ENCODE data around the gene APBA1.

Gene APBA1

DNA sequence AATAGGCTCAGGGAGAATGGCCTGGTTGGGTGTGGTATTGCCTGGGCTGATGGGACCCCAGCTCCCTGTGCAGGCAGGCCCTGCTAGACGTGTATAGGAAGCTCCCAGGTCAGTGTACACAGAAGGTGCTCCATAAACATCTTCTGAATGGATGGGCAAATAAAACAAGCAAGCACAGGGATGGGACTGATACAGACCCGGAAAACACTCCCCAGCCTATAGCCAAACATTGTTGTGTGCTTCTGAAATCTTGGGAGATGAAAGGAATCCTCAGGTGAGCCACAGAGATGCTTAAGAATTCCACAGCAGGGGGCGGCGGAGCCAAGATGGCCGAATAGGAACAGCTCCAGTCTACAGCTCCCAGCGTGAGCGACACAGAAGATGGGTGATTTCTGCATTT, 195.4 kb downstream of the APBA1 start:
- TF ChIP-seq, protein P1, sequence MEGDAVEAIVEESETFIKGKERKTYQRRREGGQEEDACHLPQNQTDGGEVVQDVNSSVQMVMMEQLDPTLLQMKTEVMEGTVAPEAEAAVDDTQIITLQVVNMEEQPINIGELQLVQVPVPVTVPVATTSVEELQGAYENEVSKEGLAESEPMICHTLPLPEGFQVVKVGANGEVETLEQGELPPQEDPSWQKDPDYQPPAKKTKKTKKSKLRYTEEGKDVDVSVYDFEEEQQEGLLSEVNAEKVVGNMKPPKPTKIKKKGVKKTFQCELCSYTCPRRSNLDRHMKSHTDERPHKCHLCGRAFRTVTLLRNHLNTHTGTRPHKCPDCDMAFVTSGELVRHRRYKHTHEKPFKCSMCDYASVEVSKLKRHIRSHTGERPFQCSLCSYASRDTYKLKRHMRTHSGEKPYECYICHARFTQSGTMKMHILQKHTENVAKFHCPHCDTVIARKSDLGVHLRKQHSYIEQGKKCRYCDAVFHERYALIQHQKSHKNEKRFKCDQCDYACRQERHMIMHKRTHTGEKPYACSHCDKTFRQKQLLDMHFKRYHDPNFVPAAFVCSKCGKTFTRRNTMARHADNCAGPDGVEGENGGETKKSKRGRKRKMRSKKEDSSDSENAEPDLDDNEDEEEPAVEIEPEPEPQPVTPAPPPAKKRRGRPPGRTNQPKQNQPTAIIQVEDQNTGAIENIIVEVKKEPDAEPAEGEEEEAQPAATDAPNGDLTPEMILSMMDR (IDR thresholded peaks at IDR 0.05; ENCODE audit: insufficient read depth, low read depth, low read length, missing control alignments) = no peak
- H3K4me3 ChIP-seq (ENCODE audit: low read depth, low read length) = no peak overlapping the region
- DNase-seq (ENCODE audit: low read depth) = no peak

DNA sequence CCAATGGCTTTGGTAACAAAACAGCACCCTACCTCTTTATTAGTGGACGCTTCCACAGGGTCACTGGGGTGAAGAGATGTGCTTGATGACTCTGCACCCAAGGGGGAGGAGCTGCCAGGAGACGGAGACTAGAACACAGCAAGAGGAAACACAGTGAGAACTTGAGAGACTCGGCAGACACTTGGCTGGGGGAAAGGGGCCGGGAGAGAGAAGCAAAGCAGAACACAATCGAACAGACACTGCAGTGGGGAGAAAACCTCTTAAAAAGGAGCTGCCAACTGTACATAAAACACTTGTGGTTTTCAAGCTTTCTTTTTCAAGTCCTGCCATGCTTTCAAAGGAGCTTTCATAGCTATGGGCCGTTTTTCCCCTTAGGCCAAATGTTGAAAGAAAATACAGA, 196.2 kb downstream of the APBA1 start:
- H3K4me3 ChIP-seq (ENCODE audit: low read depth, low read length) = no peak overlapping the region
- no peak for DNase-seq (ENCODE audit: low read depth)
- TF ChIP-seq, protein P1 (IDR thresholded peaks at IDR 0.05; ENCODE audit: insufficient read depth, low read depth, low read length, missing control alignments) = no peak

DNA sequence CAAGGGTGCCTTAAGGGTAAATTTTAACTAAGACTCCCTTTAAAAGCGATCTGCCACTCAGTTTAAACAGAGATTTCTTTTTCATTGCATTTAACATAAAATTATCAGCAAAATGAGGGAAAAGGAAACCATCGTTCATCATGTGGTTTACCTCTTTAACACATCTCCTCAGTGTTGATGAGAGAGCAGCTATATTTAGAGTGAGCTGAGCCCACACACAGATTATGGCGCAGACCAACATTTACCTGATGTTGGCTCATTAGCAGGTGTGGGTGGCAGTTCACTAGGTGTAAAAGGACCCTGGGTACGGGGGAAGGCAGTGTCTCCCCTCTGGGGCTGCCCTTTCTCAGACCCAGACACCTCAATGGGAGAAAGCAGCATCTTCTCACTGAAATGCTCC, 197.3 kb downstream of the APBA1 start:
- no peak overlapping the region for H3K4me3 ChIP-seq (ENCODE audit: low read depth, low read length)
- TF ChIP-seq, protein P1 (IDR thresholded peaks at IDR 0.05; ENCODE audit: insufficient read depth, low read depth, low read length, missing control alignments) = no peak
- no peak for DNase-seq (ENCODE audit: low read depth)

DNA sequence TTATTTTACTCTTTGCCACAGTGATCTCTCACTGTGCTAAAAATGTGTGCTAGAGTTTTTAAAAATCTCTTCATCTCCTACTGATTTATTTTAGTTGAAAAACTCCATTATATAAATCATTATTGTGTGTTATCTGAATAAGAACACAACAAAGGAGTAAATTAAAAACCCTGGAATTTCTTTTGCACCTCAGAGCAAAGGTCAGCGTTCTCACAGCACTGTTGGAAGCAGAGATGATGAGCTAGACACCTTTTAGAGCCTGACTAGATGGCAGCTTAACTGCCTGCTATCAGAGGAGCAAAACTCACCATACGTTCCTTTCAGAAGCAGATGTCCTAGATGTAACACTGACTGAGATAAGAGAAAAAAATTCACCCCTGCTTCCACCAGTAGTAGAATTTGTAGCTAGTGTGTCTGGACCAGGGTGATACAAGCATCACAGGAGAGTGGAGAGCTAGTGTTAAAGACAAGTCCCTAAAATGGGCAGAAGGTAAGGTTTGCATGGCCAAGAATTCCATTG, 200.0 kb downstream of the APBA1 start:
- no peak for DNase-seq (ENCODE audit: low read depth)
- no peak overlapping the region for H3K4me3 ChIP-seq (ENCODE audit: low read depth, low read length)
- TF ChIP-seq, protein P1 (IDR thresholded peaks at IDR 0.05; ENCODE audit: insufficient read depth, low read depth, low read length, missing control alignments) = no peak

DNA sequence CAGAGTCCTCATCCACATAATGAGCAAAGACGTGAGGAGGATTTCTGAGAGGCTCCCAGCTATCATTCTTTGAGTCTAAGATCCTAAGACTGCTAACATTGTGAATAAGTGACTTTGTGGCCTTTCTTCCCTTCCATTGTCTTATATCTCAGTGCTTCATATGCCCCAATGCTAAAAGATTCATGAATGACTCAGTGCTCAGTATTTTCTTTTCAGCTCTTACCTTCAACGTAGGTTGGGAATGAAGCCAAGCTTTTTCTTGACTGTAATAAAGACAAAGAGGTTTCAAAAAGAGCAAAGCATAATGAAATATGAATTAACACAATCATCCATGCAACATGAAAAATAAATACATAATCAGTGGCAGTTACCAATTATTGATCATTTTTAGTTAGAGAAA, 200.7 kb downstream of the APBA1 start:
- DNase-seq (ENCODE audit: low read depth) = no peak
- TF ChIP-seq, protein P1 (IDR thresholded peaks at IDR 0.05; ENCODE audit: insufficient read depth, low read depth, low read length, missing control alignments) = no peak
- no peak overlapping the region for H3K4me3 ChIP-seq (ENCODE audit: low read depth, low read length)

DNA sequence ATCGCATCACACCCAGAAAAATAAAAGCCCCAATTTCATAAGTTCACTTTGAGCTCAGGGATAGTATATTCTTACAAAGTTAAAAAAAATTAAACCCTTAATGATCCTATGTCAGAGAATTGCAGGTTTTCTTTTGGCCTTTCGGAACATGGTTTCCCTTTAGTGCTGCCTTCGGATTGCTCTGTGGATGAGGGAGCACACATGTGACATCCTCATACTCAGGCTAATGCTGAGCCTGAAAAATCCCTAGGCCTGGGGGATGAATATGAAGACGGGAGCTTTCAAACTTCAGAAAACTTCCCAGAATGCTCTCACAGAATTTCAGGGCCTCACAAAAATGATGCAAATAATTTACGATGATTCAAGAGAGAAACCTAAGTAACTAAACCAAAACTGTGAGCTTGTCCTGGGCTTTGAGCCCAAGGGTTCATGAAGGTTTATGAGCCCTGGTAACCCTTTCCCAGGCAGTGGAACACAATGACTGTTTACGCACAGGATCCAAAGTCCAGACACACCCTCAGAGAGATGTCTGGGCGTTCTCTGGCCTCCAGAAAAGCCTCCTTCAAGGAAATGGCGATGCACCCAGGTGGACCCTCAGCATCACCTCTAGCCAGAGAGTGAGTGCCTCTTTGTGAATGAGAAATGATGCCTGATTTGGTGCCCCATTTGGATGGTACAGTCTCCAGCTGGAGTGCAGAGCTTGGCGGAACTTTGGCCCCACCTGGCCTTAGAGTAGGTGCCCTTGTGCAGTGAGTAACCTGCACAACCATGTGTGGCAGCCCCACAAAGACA, 201.8 kb downstream of the APBA1 start:
- TF ChIP-seq, protein P1 (IDR thresholded peaks at IDR 0.05; ENCODE audit: insufficient read depth, low read depth, low read length, missing control alignments) = no peak
- no peak overlapping the region for H3K4me3 ChIP-seq (ENCODE audit: low read depth, low read length)
- no peak for DNase-seq (ENCODE audit: low read depth)

DNA sequence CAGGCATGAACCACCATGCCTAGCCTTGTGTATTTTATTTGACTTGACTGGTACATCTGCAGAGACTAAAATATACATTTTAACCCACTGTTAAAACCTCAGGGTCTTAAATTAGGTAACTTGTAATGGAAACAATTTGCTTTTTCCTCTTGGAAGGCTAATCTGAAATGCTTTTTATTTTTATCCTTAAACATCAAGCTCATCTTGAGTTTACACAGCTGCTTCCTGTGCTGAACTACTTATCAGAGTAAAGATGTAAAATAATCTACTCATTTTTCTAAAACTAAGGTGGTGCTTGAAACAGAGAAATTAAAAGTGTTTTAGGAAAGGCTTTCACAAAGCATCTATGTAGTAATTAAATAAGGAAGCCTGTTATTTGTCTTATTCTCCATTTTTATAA, 203.0 kb downstream of the APBA1 start:
- H3K4me3 ChIP-seq (ENCODE audit: low read depth, low read length) = no peak overlapping the region
- no peak for DNase-seq (ENCODE audit: low read depth)
- TF ChIP-seq, protein P1 (IDR thresholded peaks at IDR 0.05; ENCODE audit: insufficient read depth, low read depth, low read length, missing control alignments) = no peak

Data from GM12865 (cell line).